ELR (cell line): Measurements from ENCODE around the gene TBC1D5.
"Not testable (repeated sequence)": the region's sequence is repeated elsewhere in the genome, so short reads cannot be mapped to it uniquely, and the experiment has no call there.

Source experiments
- DNase-seq: peaks from one replicate; pipeline ENCODE4 v3.0.0-alpha.2; 2015; ENCODE audit warnings: low read depth

TBC1D5 gene

DNA sequence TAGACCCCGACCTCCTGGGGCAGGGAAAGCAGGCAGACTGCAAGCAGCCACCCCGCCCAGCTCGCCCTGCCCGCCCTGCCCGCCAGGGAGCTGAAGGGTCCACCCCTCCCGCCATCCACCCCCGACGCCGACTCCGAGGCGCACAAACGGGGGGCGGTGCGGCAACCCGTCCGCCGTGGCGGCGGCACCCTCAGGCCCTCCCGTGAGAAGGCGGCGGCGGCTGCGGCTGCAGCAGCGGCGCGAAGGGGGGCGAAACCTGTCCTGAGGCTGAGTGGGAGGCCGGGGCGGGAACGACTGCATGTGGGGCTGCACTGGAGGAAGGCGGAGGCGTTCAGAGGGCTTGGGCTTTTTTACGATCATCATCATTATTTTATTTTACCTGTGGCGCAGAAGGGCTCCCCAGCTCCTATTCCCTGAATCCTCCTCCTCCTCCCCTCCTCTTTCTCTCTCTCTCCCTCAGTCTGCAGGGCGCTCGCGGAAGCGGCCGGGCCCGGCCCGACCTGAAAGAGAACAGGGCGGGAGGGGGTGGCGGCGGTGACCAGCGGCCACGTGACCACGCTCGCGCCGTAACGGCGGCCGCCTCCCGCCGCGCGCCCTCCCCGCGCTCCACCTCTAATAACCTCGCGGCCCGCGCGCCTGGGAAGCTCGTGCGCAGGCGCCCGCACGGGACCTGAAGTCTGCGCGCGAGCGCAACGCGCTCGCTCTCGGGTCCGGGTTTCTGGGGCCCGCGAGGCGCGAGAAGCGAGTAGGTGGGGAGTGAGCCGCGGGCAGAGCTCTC is at the start of gene TBC1D5:
Gene TBC1D5 (minus strand): TSS at position 530 of the 778 bp plus-strand sequence. CDS start 234,061 bp downstream, outside the sequence.
- DNase-seq, result peak; percentile 97

GRCh38 chr3:17783426-17783825 is 41.0 kb upstream of the TBC1D5 start:
- no peak for DNase-seq

GRCh38 chr3:17782751-17783150 is 40.3 kb upstream of the TBC1D5 start:
- no peak for DNase-seq

GRCh38 chr3:17780369-17780768 is 37.9 kb upstream of the TBC1D5 start:
- DNase-seq, result not testable (repeated sequence)

GRCh38 chr3:17779304-17780250 is 37.1 kb upstream of the TBC1D5 start:
- DNase-seq, result peak; percentile 6

GRCh38 chr3:17777326-17777725 is 34.9 kb upstream of the TBC1D5 start:
- not testable (repeated sequence) for DNase-seq

- DNase-seq, result no peak
Observed at GRCh38 chr3:17775073-17775472, 32.6 kb upstream of the TBC1D5 start.

GRCh38 chr3:17774180-17774910 is 31.9 kb upstream of the TBC1D5 start:
- DNase-seq, result not testable (repeated sequence)

DNA sequence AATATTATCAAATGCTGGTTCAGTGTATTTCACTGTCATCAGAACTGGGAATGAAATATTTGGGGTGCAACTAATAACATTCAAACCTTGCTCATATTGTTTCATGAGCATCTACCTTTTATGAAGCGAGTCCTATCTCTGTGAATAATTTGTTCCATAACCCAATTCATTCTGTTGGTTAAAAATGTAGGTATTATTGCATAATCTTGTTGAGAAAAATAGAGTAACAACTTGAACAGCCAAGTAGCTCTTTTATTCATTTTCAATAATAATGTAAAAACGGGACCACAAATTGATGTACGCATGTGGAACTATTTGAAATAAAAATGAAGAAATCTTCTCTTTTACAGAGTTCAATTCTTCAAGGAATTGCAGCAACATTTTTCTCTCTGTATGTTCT is 30.1 kb upstream of the TBC1D5 start:
- no peak for DNase-seq

- DNase-seq, result no peak
Observed at GRCh38 chr3:17771177-17772017, 29.0 kb upstream of the TBC1D5 start.

DNA sequence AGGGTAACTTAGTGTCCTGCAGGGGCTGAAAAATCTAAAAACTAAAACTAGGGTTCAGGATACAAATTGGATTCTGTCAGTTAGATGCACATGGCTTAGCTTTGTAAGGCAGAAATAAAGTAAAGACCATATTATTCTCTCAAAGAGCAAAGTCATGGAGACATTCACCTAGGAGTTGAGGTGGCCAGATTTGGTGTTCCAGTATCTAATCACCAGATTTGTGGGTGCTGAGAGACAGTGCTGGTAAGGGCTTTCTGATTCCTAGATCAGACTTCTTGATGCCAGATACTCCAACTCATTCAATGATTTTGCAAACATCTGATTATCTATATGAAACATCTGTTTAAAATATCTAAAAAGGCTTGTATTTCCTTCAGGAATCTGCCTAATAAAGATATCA is 28.3 kb upstream of the TBC1D5 start:
- DNase-seq, result no peak

- DNase-seq, result no peak
Observed at GRCh38 chr3:17765819-17766472, 23.5 kb upstream of the TBC1D5 start.

DNA sequence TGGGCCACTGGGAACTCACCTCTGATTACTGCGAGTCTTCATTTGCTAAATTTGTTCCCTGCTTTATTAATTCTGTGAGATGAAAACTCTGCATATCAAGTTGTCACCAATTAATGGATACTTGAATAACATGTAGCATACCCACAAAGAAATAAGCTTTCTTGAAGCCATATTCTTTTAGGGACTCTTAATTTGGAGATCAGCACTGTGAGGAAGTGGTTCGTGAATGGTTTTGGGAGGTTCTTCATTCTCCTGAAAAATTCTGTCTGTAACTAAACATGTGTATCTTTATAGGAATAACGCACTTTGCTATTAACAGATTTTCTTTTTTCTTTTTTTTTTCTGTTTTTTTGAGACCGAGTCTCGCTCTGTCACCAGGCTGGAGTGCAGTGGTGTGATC is 19.1 kb upstream of the TBC1D5 start:
- DNase-seq, result no peak

DNA sequence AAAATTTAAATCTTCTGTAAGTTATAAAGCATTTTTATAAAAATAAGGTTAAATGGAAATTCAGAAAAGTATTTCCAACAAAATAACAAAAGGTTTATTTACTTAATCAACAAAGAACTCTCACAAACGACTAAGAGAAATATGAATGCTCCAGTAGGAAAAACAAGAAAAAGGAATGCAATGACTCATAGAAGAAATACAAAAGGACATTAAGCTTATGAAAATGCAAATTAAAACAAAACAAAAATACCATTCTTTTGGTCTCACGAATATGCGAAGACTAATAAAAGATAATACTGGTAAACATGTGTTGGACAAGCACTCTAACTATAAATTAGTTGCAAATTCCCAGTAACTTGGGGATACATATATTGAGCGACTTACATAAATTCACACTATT is 17.5 kb upstream of the TBC1D5 start:
- DNase-seq, result peak; percentile 15

DNA sequence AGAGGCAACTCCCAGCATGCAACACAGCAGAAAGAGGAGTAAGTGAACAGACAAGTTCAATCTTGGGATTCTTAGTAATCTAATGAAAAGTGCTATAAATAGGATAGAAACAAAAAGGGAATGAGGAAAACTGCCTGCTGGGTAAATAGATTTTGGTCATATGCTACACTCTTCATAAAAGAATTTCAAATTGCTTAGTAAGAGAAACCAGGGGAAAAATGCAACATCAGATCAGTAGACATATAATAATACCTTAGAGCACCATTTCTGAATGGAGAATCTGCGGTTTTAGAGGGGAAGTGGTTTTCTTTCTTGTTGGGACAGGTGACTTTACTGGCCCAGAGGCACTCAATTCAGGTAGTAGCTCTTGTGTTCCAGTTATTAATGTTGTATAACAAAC is 13.4 kb upstream of the TBC1D5 start:
- DNase-seq, result no peak

GRCh38 chr3:17753632-17753992 is 11.2 kb upstream of the TBC1D5 start:
- no peak for DNase-seq

- no peak for DNase-seq
Observed at GRCh38 chr3:17752876-17753631, 10.6 kb upstream of the TBC1D5 start.

GRCh38 chr3:17752436-17752835 is 10.0 kb upstream of the TBC1D5 start:
- DNase-seq, result no peak

DNA sequence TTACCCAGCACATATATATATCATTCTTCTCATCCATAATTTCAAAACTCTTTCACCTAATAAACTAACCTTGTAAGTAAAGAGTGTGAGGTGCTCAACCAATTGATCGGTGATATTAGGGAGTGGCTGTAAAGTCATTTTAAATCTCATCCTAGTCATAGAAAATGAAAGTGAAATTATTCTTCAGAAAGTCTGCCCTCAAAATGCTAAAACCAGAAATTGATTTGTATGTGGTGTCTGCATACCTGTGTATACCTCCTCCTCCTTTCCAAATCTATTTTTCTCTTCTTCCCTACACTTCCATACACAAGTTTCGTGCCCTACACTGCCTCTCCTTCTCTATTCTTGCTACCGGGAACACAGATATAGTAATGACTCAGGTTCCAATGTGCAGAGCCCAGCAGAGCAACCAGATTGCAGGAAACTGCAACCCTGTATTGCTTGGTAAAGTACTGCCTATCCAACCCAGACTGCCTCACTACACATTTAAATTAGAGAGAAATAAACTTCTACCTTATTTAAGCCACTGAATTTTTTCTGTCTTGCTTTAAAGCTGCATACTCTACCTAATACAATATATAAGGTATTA is 7.4 kb upstream of the TBC1D5 start:
- no peak for DNase-seq

DNA sequence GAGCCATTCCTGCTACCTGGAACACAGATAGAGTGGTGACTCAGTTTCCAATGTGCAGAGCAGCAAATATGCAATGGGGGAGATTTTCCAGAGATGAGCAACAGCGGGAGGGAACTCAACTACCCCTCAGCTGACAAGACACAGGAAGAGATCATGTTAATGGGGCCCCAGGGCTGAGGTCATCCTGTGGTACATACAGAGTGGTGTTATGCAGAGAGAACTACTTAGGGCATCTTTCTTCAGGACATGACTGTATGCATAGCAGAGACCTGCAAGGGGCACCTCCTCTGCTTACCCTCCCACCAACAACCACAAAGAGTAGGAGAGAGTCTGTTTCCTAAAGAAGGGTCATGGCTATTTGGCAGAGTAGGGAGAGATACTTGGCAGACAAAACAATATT is 6.8 kb upstream of the TBC1D5 start:
- peak; percentile 30 for DNase-seq
